Hepatocyte (in vitro differentiated cells): ENCODE measurements around the gene MYRF.

Experiments used
- CTCF ChIP-seq: fragments of 200-600 bp; sonication (generic); IDR thresholded peaks from 2 replicates; pipeline ENCODE4 v1.5.1; 2016; ENCODE audit warnings: antibody characterized with exemption, mild to moderate bottlenecking; ENCODE audit not compliant: poor library complexity
- EZH2 ChIP-seq: fragments of 200-600 bp; sonication (generic); IDR thresholded peaks from 2 replicates; pipeline ENCODE4 v1.6.1; 2016; ENCODE audit warnings: antibody characterized with exemption, mild to moderate bottlenecking, borderline replicate concordance

GRCh38 chr11:61718621-61719302, 33.7 kb upstream of the MYRF start:
- TF ChIP-seq CTCF: no peak
- no peak for TF ChIP-seq EZH2
